SK-N-SH (cell line): ENCODE results near the gene GREM2. TPM values are rescaled to one million over a fixed set of nuclear protein-coding genes. Genes with fewer than 3 reads are reported as not detected.

ENCODE experiments used
- CTCF ChIA-PET: fragments of 300-600, 350-600 bp; formaldehyde crosslinking; extraction: SDS; loops from one replicate; lab custom pipeline; 2021; lab: Yijun Ruan, JAX
- POLR2A ChIA-PET: fragments of 350-600 bp; sonication (Branson Sonifier 250); formaldehyde crosslinking; extraction: SDS; loops from one replicate; lab custom pipeline; 2020; ENCODE audit warnings: antibody characterized with exemption, inconsistent platforms; lab: Yijun Ruan, JAX
- DNase-seq: peaks from one replicate; pipeline ENCODE4 v3.0.0; 2012
- H2AFZ ChIP-seq: fragments of 200-600 bp; sonication (generic); 2 replicates; pipeline ENCODE4 v1.8.1; 2016; ENCODE audit warnings: antibody characterized with exemption, mild to moderate bottlenecking, low read depth
- H3F3A ChIP-seq: fragments of 200-600 bp; sonication (generic); replicated peaks from 2 replicates; pipeline ENCODE3; 2016; ENCODE audit warnings: antibody characterized with exemption, mild to moderate bottlenecking; ENCODE audit not compliant: insufficient read depth
- H3K27ac ChIP-seq, 2 experiments: fragments of 200-500 bp in 1 of 2; fragments of 200-600 bp in 1 of 2; sonication (Bioruptor generic) in 1 of 2; sonication (generic), shearing (Covaris generic) in 1 of 2; 2 replicates each; pipeline versions ENCODE4 v1.5.1 to v1.6.1; 2014 to 2016; ENCODE audit warnings: low read depth in 2 of 2, inconsistent platforms in 1 of 2, low read length in 1 of 2, mild to moderate bottlenecking in 1 of 2, mixed read lengths in 1 of 2
- H3K27me3 ChIP-seq: fragments of 200-600 bp; sonication (generic), shearing (Covaris generic); 2 replicates; pipeline ENCODE4 v1.6.1; 2016; ENCODE audit warnings: mixed run types; ENCODE audit not compliant: insufficient read depth
- H3K36me3 ChIP-seq, 2 experiments: fragments of 200-500 bp in 1 of 2; fragments of 200-600 bp in 1 of 2; sonication (Bioruptor generic) in 1 of 2; sonication (generic) in 1 of 2; replicated peaks in 1 of 2; 2 replicates each; pipeline versions ENCODE3 to v1.5.1; 2014 to 2016; ENCODE audit warnings: low read length in 1 of 2, mild to moderate bottlenecking in 1 of 2; ENCODE audit not compliant: insufficient read depth in 2 of 2, control insufficient read depth in 1 of 2
- H3K4me1 ChIP-seq, 2 experiments: fragments of 200-500 bp in 1 of 2; fragments of 200-600 bp in 1 of 2; sonication (Bioruptor generic) in 1 of 2; sonication (generic), shearing (Covaris generic) in 1 of 2; 2 replicates each; pipeline versions ENCODE4 v1.5.1 to v1.6.1; 2014 to 2016; ENCODE audit warnings: low read depth in 1 of 2, low read length in 1 of 2, mixed run types in 1 of 2; ENCODE audit not compliant: insufficient read depth in 2 of 2, control insufficient read depth in 1 of 2
- H3K4me2 ChIP-seq: fragments of 200-600 bp; sonication (generic), shearing (Covaris generic); 2 replicates; pipeline ENCODE4 v1.6.1; 2017; ENCODE audit warnings: mixed run types
- H3K4me3 ChIP-seq, 2 experiments: fragments of 200-500 bp in 1 of 2; fragments of 200-600 bp in 1 of 2; sonication (Bioruptor generic) in 1 of 2; sonication (generic), shearing (Covaris generic) in 1 of 2; 2 replicates each; pipeline versions ENCODE4 v1.5.1 to v1.8.1; 2014 to 2016; ENCODE audit warnings: low read depth in 2 of 2, inconsistent platforms in 1 of 2, low read length in 1 of 2, mild to moderate bottlenecking in 1 of 2, mixed read lengths in 1 of 2, moderate library complexity in 1 of 2
- H3K79me2 ChIP-seq: fragments of 200-600 bp; sonication (generic); 2 replicates; pipeline ENCODE4 v1.8.1; 2017; ENCODE audit warnings: mild to moderate bottlenecking; ENCODE audit not compliant: insufficient read depth
- H3K9ac ChIP-seq: fragments of 200-600 bp; sonication (generic); 2 replicates; pipeline ENCODE4 v1.6.1; 2017; ENCODE audit warnings: mixed run types
- H3K9me2 ChIP-seq: fragments of 200-600 bp; sonication (generic); 2 replicates; pipeline ENCODE4 v1.6.1; 2017; ENCODE audit warnings: mixed run types
- H3K9me3 ChIP-seq: fragments of 200-600 bp; sonication (generic); 2 replicates; pipeline ENCODE4 v1.6.1; 2017; ENCODE audit warnings: mixed run types, mild to moderate bottlenecking, moderate library complexity
- H4K20me1 ChIP-seq: fragments of 200-600 bp; sonication (generic); 2 replicates; pipeline ENCODE4 v1.6.1; 2017; ENCODE audit warnings: mild to moderate bottlenecking, mixed run types; ENCODE audit not compliant: insufficient read depth
- CHD2 ChIP-seq: fragments of 150-350 bp; IDR thresholded peaks from 2 replicates; pipeline ENCODE4 v1.6.1; 2018; ENCODE audit warnings: low read length; ENCODE audit not compliant: partially characterized antibody
- CTCF ChIP-seq: fragments of 200-600 bp; sonication (generic); IDR thresholded peaks from 2 replicates; pipeline ENCODE4 v1.6.1; 2017; ENCODE audit warnings: antibody characterized with exemption, mild to moderate bottlenecking, moderate library complexity
- EP300 ChIP-seq, 2 experiments: IDR thresholded peaks; 2 replicates each; pipeline versions ENCODE4 v1.4.0 to v1.6.1; 2012; ENCODE audit warnings: borderline replicate concordance in 1 of 2, low read depth in 1 of 2, low read length in 1 of 2
- EZH2phosphoT487 ChIP-seq: fragments of 200-600 bp; sonication (generic); IDR thresholded peaks from 2 replicates; pipeline ENCODE4 v1.6.1; 2017; ENCODE audit warnings: low read depth, mixed run types, mild to moderate bottlenecking, antibody characterized with exemption, moderate library complexity, borderline replicate concordance
- IRF3 ChIP-seq: fragments of 150-350 bp; IDR thresholded peaks from 2 replicates; pipeline ENCODE4 v1.6.1; 2016; ENCODE audit warnings: mild to moderate bottlenecking, low read depth, low read length
- JUND ChIP-seq: IDR thresholded peaks from 2 replicates; pipeline ENCODE4 v1.4.0; 2012
- MAX ChIP-seq: IDR thresholded peaks from 2 replicates; pipeline ENCODE4 v1.4.0; 2012; ENCODE audit warnings: low read depth
- MEF2A ChIP-seq: IDR thresholded peaks from 2 replicates; pipeline ENCODE4 v1.4.0; 2012; ENCODE audit warnings: low read depth, borderline replicate concordance
- NRF1 ChIP-seq: IDR thresholded peaks from 2 replicates; pipeline ENCODE4 v1.6.1; 2012; ENCODE audit warnings: low read depth, mild to moderate bottlenecking, low read length
- TEAD4 ChIP-seq: IDR thresholded peaks from 2 replicates; pipeline ENCODE4 v1.4.0; 2012; ENCODE audit warnings: mild to moderate bottlenecking, borderline replicate concordance; ENCODE audit not compliant: insufficient read depth
- USF1 ChIP-seq: IDR thresholded peaks from 2 replicates; pipeline ENCODE4 v1.4.0; 2012; ENCODE audit warnings: low read depth, borderline replicate concordance
- YY1 ChIP-seq: IDR thresholded peaks from 2 replicates; pipeline ENCODE4 v1.4.0; 2012; ENCODE audit warnings: low read depth, mild to moderate bottlenecking
- WGBS: methylation state at CpG from one replicate; pipeline ENCODE4 v1.1.6; 2017; ENCODE audit warnings: low lambda C conversion rate; 5-methylcytosine and 5-hydroxymethylcytosine counted together
- polyA plus RNA-seq, 3 experiments: library from polyadenylated mRNA; depleted of rRNA; stranded (reverse); fragments of >200 nt; gene quantifications; 2 replicates each; pipeline ENCODE4 v1.2.3, GENCODE V29; 2012

The GREM2 gene
- polyA plus RNA-seq, 1 of the 3 experiments (the other 2 are of a cell fraction): 0.94 TPM

GRCh38 chr1:240591564-240591963 is 20.4 kb downstream of the GREM2 start (continued):
- TF ChIP-seq CTCF (no peak), YY1 (no peak), JUND (no peak), EP300 (IDR thresholded peaks at IDR 0.05; ENCODE audit: borderline replicate concordance in 1 of 2, low read depth in 1 of 2, low read length in 1 of 2) (no peak), CHD2 (no peak), EZH2phosphoT487 (no peak), NRF1 (no peak), IRF3 (no peak), USF1 (no peak), MAX (no peak), MEF2A (no peak), TEAD4 (no peak)
- TF ChIP-seq, all 33 proteins: peak for 0

- 87% methylated on average over 5 of the region's 5 CpGs for WGBS
- Histone ChIP-seq H3K9me3 (no peaks in the 10 kb centered on the region), H2AFZ (no peak overlapping the region), H3K4me3 (no peak overlapping the region), H3K36me3 (no peaks in the 10 kb centered on the region), H3K4me1 (peaks cover 0 to 3% of the 10 kb centered on the region in 2 experiments; a peak in 1 of 4 replicates), H3K4me2 (no peak overlapping the region), H3K27ac (no peak overlapping the region), H3K79me2 (no peaks in the 10 kb centered on the region), H4K20me1 (no peaks in the 10 kb centered on the region), H3K27me3 (no peaks in the 10 kb centered on the region), H3K9me2 (no peaks in the 10 kb centered on the region), H3K9ac (no peak overlapping the region), H3F3A (no peaks in the 10 kb centered on the region)
- ChIA-PET POLR2A (no interaction called here), CTCF (no interaction called here)
- DNase-seq: no peak
- TF ChIP-seq EP300 (IDR thresholded peaks at IDR 0.05; ENCODE audit: borderline replicate concordance in 1 of 2, low read depth in 1 of 2, low read length in 1 of 2): no peak
These were observed 20.9 kb downstream of the GREM2 start for GRCh38 chr1:240591078-240591477.
